Stimulated activated naive CD8-positive, alpha-beta T cell treated with anti-CD3 and anti-CD28 coated beads, Interleukin-15, Interleukin-2, amounts not matched to agents 100 ng/mL and 50 ng/mL, for 24 hours (primary cell): Measurements from ENCODE around the gene TTK.

Experiments
- H3K27ac Mint-ChIP-seq: one replicate; pipeline ENCODE4 v1.8.0; 2021; ENCODE audit warnings: mild to moderate bottlenecking, mixed read lengths
- H3K27me3 Mint-ChIP-seq: one replicate; pipeline ENCODE4 v1.8.0; 2021; ENCODE audit warnings: mixed read lengths
- H3K36me3 Mint-ChIP-seq: one replicate; pipeline ENCODE4 v1.8.0; 2021; ENCODE audit warnings: low read depth, mixed read lengths
- H3K4me1 Mint-ChIP-seq: one replicate; pipeline ENCODE4 v1.8.0; 2021; ENCODE audit warnings: low read depth, mixed read lengths
- H3K4me3 Mint-ChIP-seq: one replicate; pipeline ENCODE4 v1.8.0; 2021; ENCODE audit warnings: mild to moderate bottlenecking, mixed read lengths
- H3K9me3 Mint-ChIP-seq: one replicate; pipeline ENCODE4 v1.8.0; 2021; ENCODE audit warnings: mixed read lengths

Gene TTK

GRCh38 chr6:80004173-80005072 lies at the start of gene TTK:
TTK (plus strand) TSS chr6:80004649; CDS start chr6:80005844, 1,195 bp downstream.
- Mint-ChIP-seq H3K36me3 (peaks cover 26% of the 10 kb centered on the region), H3K27ac (peak within 1 kb of the TSS; percentile 94), H3K27me3 (peaks cover 5% of the 10 kb centered on the region), H3K4me1 (peaks cover 28% of the 10 kb centered on the region), H3K9me3 (no peaks in the 10 kb centered on the region), H3K4me3 (peak within 1 kb of the TSS; percentile 95)

GRCh38 chr6:79954849-79955248 lies 49.6 kb upstream of the TTK start:
- no peaks in the 10 kb centered on the region for H3K4me1 Mint-ChIP-seq
- no peak overlapping the region for H3K4me3 Mint-ChIP-seq
- no peaks in the 10 kb centered on the region for H3K36me3 Mint-ChIP-seq
- H3K27me3 Mint-ChIP-seq = peaks cover 20% of the 10 kb centered on the region
- H3K27ac Mint-ChIP-seq = no peak overlapping the region
- no peaks in the 10 kb centered on the region for H3K9me3 Mint-ChIP-seq

- H3K4me1 Mint-ChIP-seq = no peaks in the 10 kb centered on the region
- H3K36me3 Mint-ChIP-seq = no peaks in the 10 kb centered on the region
- peaks cover 4% of the 10 kb centered on the region for H3K27me3 Mint-ChIP-seq
- no peak overlapping the region for H3K27ac Mint-ChIP-seq
- peaks cover 27% of the 10 kb centered on the region for H3K9me3 Mint-ChIP-seq
- H3K4me3 Mint-ChIP-seq = no peak overlapping the region
Observed at GRCh38 chr6:79964607-79965081, 39.8 kb upstream of the TTK start.

- H3K27me3 Mint-ChIP-seq = peaks cover 4% of the 10 kb centered on the region
- H3K4me1 Mint-ChIP-seq = no peaks in the 10 kb centered on the region
- peaks cover 34% of the 10 kb centered on the region for H3K9me3 Mint-ChIP-seq
- H3K4me3 Mint-ChIP-seq = no peak overlapping the region
- H3K36me3 Mint-ChIP-seq = no peaks in the 10 kb centered on the region
- no peak overlapping the region for H3K27ac Mint-ChIP-seq
Observed at GRCh38 chr6:79967178-79967577, 37.3 kb upstream of the TTK start.

GRCh38 chr6:79969784-79970183 lies 34.7 kb upstream of the TTK start:
- H3K9me3 Mint-ChIP-seq = peaks cover 34% of the 10 kb centered on the region
- H3K27me3 Mint-ChIP-seq = no peaks in the 10 kb centered on the region
- no peaks in the 10 kb centered on the region for H3K4me1 Mint-ChIP-seq
- H3K27ac Mint-ChIP-seq = no peak overlapping the region
- no peak overlapping the region for H3K4me3 Mint-ChIP-seq
- no peaks in the 10 kb centered on the region for H3K36me3 Mint-ChIP-seq

GRCh38 chr6:79971193-79971592 lies 33.3 kb upstream of the TTK start:
- Mint-ChIP-seq H3K4me1 (no peaks in the 10 kb centered on the region), H3K9me3 (peaks cover 29% of the 10 kb centered on the region), H3K27me3 (no peaks in the 10 kb centered on the region), H3K4me3 (no peak overlapping the region), H3K27ac (no peak overlapping the region), H3K36me3 (no peaks in the 10 kb centered on the region)

- Mint-ChIP-seq H3K27ac (no peak overlapping the region), H3K4me3 (no peak overlapping the region), H3K27me3 (peaks cover 8% of the 10 kb centered on the region), H3K9me3 (no peaks in the 10 kb centered on the region), H3K4me1 (no peaks in the 10 kb centered on the region), H3K36me3 (no peaks in the 10 kb centered on the region)
Observed at GRCh38 chr6:79981652-79982051, 22.8 kb upstream of the TTK start.

GRCh38 chr6:79984261-79984660 lies 20.2 kb upstream of the TTK start:
- no peaks in the 10 kb centered on the region for H3K27me3 Mint-ChIP-seq
- H3K4me1 Mint-ChIP-seq = no peaks in the 10 kb centered on the region
- no peaks in the 10 kb centered on the region for H3K36me3 Mint-ChIP-seq
- no peak overlapping the region for H3K27ac Mint-ChIP-seq
- no peak overlapping the region for H3K4me3 Mint-ChIP-seq
- H3K9me3 Mint-ChIP-seq = no peaks in the 10 kb centered on the region

- no peaks in the 10 kb centered on the region for H3K36me3 Mint-ChIP-seq
- H3K9me3 Mint-ChIP-seq = no peaks in the 10 kb centered on the region
- H3K27me3 Mint-ChIP-seq = no peaks in the 10 kb centered on the region
- H3K4me1 Mint-ChIP-seq = no peaks in the 10 kb centered on the region
- H3K27ac Mint-ChIP-seq = no peak overlapping the region
- no peak overlapping the region for H3K4me3 Mint-ChIP-seq
Observed at GRCh38 chr6:79985128-79985527, 19.3 kb upstream of the TTK start.

GRCh38 chr6:79989641-79990040 lies 14.8 kb upstream of the TTK start:
- Mint-ChIP-seq H3K9me3 (no peaks in the 10 kb centered on the region), H3K27me3 (no peaks in the 10 kb centered on the region), H3K36me3 (no peaks in the 10 kb centered on the region), H3K4me1 (no peaks in the 10 kb centered on the region), H3K4me3 (no peak overlapping the region), H3K27ac (no peak overlapping the region)

GRCh38 chr6:79993012-79993910 lies 11.2 kb upstream of the TTK start:
- H3K27me3 Mint-ChIP-seq = peaks cover 3% of the 10 kb centered on the region
- H3K36me3 Mint-ChIP-seq = no peaks in the 10 kb centered on the region
- H3K27ac Mint-ChIP-seq = no peak overlapping the region
- H3K4me3 Mint-ChIP-seq = no peak overlapping the region
- no peaks in the 10 kb centered on the region for H3K4me1 Mint-ChIP-seq
- no peaks in the 10 kb centered on the region for H3K9me3 Mint-ChIP-seq

GRCh38 chr6:79993911-79994309 lies 10.5 kb upstream of the TTK start:
- Mint-ChIP-seq H3K27me3 (peaks cover 3% of the 10 kb centered on the region), H3K4me3 (no peak overlapping the region), H3K4me1 (no peaks in the 10 kb centered on the region), H3K27ac (no peak overlapping the region), H3K9me3 (no peaks in the 10 kb centered on the region), H3K36me3 (no peaks in the 10 kb centered on the region)

GRCh38 chr6:79997728-79998127 lies 6.7 kb upstream of the TTK start:
- Mint-ChIP-seq H3K27ac (no peak overlapping the region), H3K9me3 (no peaks in the 10 kb centered on the region), H3K4me1 (peaks cover under 1% of the 10 kb centered on the region), H3K27me3 (peaks cover 8% of the 10 kb centered on the region), H3K36me3 (no peaks in the 10 kb centered on the region), H3K4me3 (no peak overlapping the region)

- Mint-ChIP-seq H3K4me1 (peaks cover 28% of the 10 kb centered on the region), H3K4me3 (no peak overlapping the region), H3K36me3 (peaks cover 4% of the 10 kb centered on the region), H3K27me3 (peaks cover 8% of the 10 kb centered on the region), H3K27ac (no peak overlapping the region), H3K9me3 (no peaks in the 10 kb centered on the region)
Observed at GRCh38 chr6:80001337-80001736, 3.1 kb upstream of the TTK start.

GRCh38 chr6:80003826-80004172 lies 650 bp upstream of the TTK start:
- Mint-ChIP-seq H3K27me3 (peaks cover 5% of the 10 kb centered on the region), H3K27ac (peak overlapping the region; percentile 94), H3K4me1 (peaks cover 28% of the 10 kb centered on the region), H3K9me3 (no peaks in the 10 kb centered on the region), H3K36me3 (peaks cover 20% of the 10 kb centered on the region), H3K4me3 (peak overlapping the region; percentile 95)
